Measurements from ENCODE around the gene SS18L1. TPM values are rescaled to one million over a fixed set of nuclear protein-coding genes. Genes with fewer than 3 reads are reported as not detected.

Gene SS18L1
- total RNA-seq, 1 donor from 2014 or later = 19.9 TPM

- DNase-seq (ENCODE audit: extremely low spot score, unreplicated experiment) = no peak
- TF ChIP-seq CTCF (IDR thresholded peaks at IDR 0.05) = no peak
- Mint-ChIP-seq H3K9me3 (ENCODE audit: unreplicated experiment) (no peaks in the 10 kb centered on the region), H3K4me1 (ENCODE audit: unreplicated experiment) (peaks cover 15% of the 10 kb centered on the region), H3K27me3 (ENCODE audit: unreplicated experiment) (no peaks in the 10 kb centered on the region), H3K4me3 (ENCODE audit: unreplicated experiment) (no peak overlapping the region), H3K27ac (ENCODE audit: unreplicated experiment) (no peak overlapping the region), H3K36me3 (ENCODE audit: unreplicated experiment) (peaks cover 12% of the 10 kb centered on the region)
Measured at GRCh38 chr20:62158541-62158940, 15.0 kb downstream of the SS18L1 start.

- Mint-ChIP-seq H3K27me3 (ENCODE audit: unreplicated experiment) (no peaks in the 10 kb centered on the region), H3K36me3 (ENCODE audit: unreplicated experiment) (peaks cover 8% of the 10 kb centered on the region), H3K27ac (ENCODE audit: unreplicated experiment) (no peak overlapping the region), H3K9me3 (ENCODE audit: unreplicated experiment) (no peaks in the 10 kb centered on the region), H3K4me3 (ENCODE audit: unreplicated experiment) (no peak overlapping the region), H3K4me1 (ENCODE audit: unreplicated experiment) (peaks cover 15% of the 10 kb centered on the region)
- no peak for DNase-seq (ENCODE audit: extremely low spot score, unreplicated experiment)
- TF ChIP-seq CTCF (IDR thresholded peaks at IDR 0.05) = no peak
Measured at GRCh38 chr20:62159052-62159451, 15.5 kb downstream of the SS18L1 start.

- H3K36me3 Mint-ChIP-seq (ENCODE audit: unreplicated experiment) = peaks cover 8% of the 10 kb centered on the region
- no peak for DNase-seq (ENCODE audit: extremely low spot score, unreplicated experiment)
- no peak for TF ChIP-seq CTCF (IDR thresholded peaks at IDR 0.05)
- H3K27ac Mint-ChIP-seq (ENCODE audit: unreplicated experiment) = no peak overlapping the region
- no peaks in the 10 kb centered on the region for H3K9me3 Mint-ChIP-seq (ENCODE audit: unreplicated experiment)
- no peaks in the 10 kb centered on the region for H3K27me3 Mint-ChIP-seq (ENCODE audit: unreplicated experiment)
- H3K4me1 Mint-ChIP-seq (ENCODE audit: unreplicated experiment) = peaks cover 15% of the 10 kb centered on the region
- H3K4me3 Mint-ChIP-seq (ENCODE audit: unreplicated experiment) = no peak overlapping the region
Measured at GRCh38 chr20:62159839-62160238, 16.3 kb downstream of the SS18L1 start.

DNA sequence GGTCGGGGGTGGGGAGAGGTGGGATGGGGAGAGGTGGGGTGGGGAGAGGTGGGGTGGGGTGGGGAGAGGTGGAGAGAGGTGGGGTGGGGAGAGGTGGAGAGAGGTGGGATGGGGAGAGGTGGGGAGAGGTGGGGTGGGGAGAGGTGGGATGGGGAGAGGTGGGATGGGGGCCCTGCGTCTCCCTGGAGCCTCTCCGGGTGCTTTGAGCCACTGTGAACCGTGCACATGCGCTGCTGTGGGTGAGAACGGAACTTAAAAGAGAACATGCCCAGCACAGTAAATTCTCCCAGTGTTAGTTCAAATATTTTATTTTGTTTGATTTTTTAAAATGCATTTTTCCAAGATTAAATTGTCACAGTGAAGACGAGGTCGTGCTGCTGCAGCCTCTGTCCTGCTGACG lies 16.7 kb downstream of the SS18L1 start:
- Mint-ChIP-seq H3K4me1 (ENCODE audit: unreplicated experiment) (peaks cover 12% of the 10 kb centered on the region), H3K4me3 (ENCODE audit: unreplicated experiment) (no peak overlapping the region), H3K36me3 (ENCODE audit: unreplicated experiment) (peaks cover 7% of the 10 kb centered on the region), H3K9me3 (ENCODE audit: unreplicated experiment) (no peaks in the 10 kb centered on the region), H3K27me3 (ENCODE audit: unreplicated experiment) (no peaks in the 10 kb centered on the region), H3K27ac (ENCODE audit: unreplicated experiment) (no peak overlapping the region)
- TF ChIP-seq CTCF (IDR thresholded peaks at IDR 0.05) = no peak
- DNase-seq (ENCODE audit: extremely low spot score, unreplicated experiment) = no peak

GRCh38 chr20:62160876-62161275 lies 17.3 kb downstream of the SS18L1 start:
- H3K27me3 Mint-ChIP-seq (ENCODE audit: unreplicated experiment) = no peaks in the 10 kb centered on the region
- no peaks in the 10 kb centered on the region for H3K9me3 Mint-ChIP-seq (ENCODE audit: unreplicated experiment)
- H3K27ac Mint-ChIP-seq (ENCODE audit: unreplicated experiment) = no peak overlapping the region
- H3K4me1 Mint-ChIP-seq (ENCODE audit: unreplicated experiment) = peaks cover 6% of the 10 kb centered on the region
- H3K36me3 Mint-ChIP-seq (ENCODE audit: unreplicated experiment) = peaks cover 7% of the 10 kb centered on the region
- DNase-seq (ENCODE audit: extremely low spot score, unreplicated experiment) = no peak
- TF ChIP-seq CTCF (IDR thresholded peaks at IDR 0.05) = no peak
- no peak overlapping the region for H3K4me3 Mint-ChIP-seq (ENCODE audit: unreplicated experiment)
